Measurements from ENCODE around the gene RAB11FIP2. TPM values are rescaled to one million over a fixed set of nuclear protein-coding genes. Genes with fewer than 3 reads are reported as not detected.

RAB11FIP2 gene
- total and polyA plus RNA-seq, 9 donors: 11.0 to 28.6 (median 18.6) TPM

GRCh38 chr10:118057361-118057760, 10.6 kb upstream of the RAB11FIP2 start:
- WGBS (ENCODE audit: insufficient coverage): 71% methylated on average over 2 of the region's 4 CpGs
- Histone ChIP-seq H3K4me3 (ENCODE audit: low read length) (no peak overlapping the region), H3K4me1 (ENCODE audit: control insufficient read depth, insufficient read depth, low read length) (no peaks in the 10 kb centered on the region)

DNA sequence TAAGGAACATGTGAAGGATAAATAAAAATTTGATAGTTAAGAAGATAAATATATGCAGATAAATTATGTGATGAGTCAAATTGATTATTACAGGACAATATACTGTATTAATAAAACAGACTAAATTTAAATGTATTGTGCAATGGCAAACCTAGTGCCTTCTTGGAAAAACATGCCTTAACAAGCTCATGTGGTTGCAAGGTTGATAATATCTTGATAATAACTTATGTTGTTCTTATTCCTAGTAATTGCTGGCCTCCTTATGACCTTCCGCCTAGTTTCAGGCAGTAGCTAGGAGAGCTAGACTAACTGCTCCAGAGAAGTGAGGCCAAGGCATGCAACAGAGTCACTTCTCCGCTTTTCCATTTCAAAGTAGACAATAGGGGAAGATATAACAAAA, 7.6 kb upstream of the RAB11FIP2 start:
- no peak overlapping the region for H3K4me3 ChIP-seq (ENCODE audit: low read length)
- no peaks in the 10 kb centered on the region for H3K9me3 ChIP-seq (replicated peaks; ENCODE audit: control insufficient read depth, low read depth, low read length)
- no peaks in the 10 kb centered on the region for H3K36me3 ChIP-seq (ENCODE audit: control insufficient read depth, insufficient read depth, low read length)
- no peaks in the 10 kb centered on the region for H3K27me3 ChIP-seq (ENCODE audit: control insufficient read depth, insufficient read depth, low read length)
- no peak overlapping the region for H3K27ac ChIP-seq (ENCODE audit: low read length)
- DNase-seq: no peak
- no peaks in the 10 kb centered on the region for H3K4me1 ChIP-seq (ENCODE audit: control insufficient read depth, insufficient read depth, low read length)
- WGBS (ENCODE audit: insufficient coverage): no CpG with 5 or more reads among the region's 2 CpGs

More at GRCh38 chr10:118057361-118057760, 10.6 kb upstream of the RAB11FIP2 start:
- Histone ChIP-seq H3K27me3 (ENCODE audit: control insufficient read depth, insufficient read depth, low read length) (no peaks in the 10 kb centered on the region), H3K27ac (ENCODE audit: low read length) (no peak overlapping the region), H3K9me3 (replicated peaks; ENCODE audit: control insufficient read depth, low read depth, low read length) (no peaks in the 10 kb centered on the region), H3K36me3 (ENCODE audit: control insufficient read depth, insufficient read depth, low read length) (no peaks in the 10 kb centered on the region)
- DNase-seq: no peak

DNA sequence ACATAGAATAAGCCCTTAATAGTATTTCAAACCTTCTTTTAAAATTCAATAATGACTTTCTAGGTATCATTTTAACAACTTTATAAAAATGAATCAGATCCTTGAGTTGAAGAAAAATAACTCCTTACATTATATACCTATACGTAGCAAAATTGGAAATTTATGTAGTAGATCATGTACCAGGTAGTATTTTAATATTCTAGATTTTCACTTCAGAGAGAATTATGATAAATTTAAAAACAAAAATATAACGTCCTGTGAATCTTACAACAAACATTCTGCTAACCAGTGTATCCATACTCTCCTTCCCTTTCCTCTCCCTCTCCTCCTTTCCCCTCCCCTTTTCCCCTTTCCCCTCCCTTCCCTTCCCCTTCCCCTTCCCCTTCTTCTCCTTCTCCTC, 6.1 kb upstream of the RAB11FIP2 start:
- H3K4me3 ChIP-seq (ENCODE audit: low read length): no peak overlapping the region
- H3K4me1 ChIP-seq (ENCODE audit: control insufficient read depth, insufficient read depth, low read length): no peaks in the 10 kb centered on the region
- H3K9me3 ChIP-seq (replicated peaks; ENCODE audit: control insufficient read depth, low read depth, low read length): no peaks in the 10 kb centered on the region
- WGBS (ENCODE audit: insufficient coverage): 86% methylated on average over 1 of the region's 2 CpGs
- DNase-seq: no peak
- no peaks in the 10 kb centered on the region for H3K27me3 ChIP-seq (ENCODE audit: control insufficient read depth, insufficient read depth, low read length)
- no peaks in the 10 kb centered on the region for H3K36me3 ChIP-seq (ENCODE audit: control insufficient read depth, insufficient read depth, low read length)
- no peak overlapping the region for H3K27ac ChIP-seq (ENCODE audit: low read length)

DNA sequence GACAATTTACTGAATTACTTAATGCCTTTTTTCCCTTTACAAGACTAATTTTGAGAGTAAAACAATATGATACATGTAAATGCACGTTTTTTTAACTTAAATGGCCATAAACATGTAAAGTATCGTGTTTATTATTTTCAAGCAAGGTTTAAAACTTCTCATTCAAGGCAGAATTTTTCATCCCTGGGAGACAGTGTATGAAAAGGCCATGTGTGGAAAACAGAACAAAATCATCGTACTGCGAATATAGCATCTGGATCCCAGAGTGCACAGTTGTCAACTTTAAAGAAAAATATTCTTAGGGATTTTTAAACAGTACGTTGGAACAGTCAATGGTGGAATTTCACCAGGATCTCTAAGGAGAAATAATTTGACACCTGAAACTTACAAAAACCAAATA, 1.1 kb upstream of the RAB11FIP2 start:
- no peaks in the 10 kb centered on the region for H3K9me3 ChIP-seq (replicated peaks; ENCODE audit: control insufficient read depth, low read depth, low read length)
- WGBS (ENCODE audit: insufficient coverage): no CpG with 5 or more reads among the region's 5 CpGs
- peak; percentile 55 for DNase-seq
- peaks cover 11% of the 10 kb centered on the region for H3K4me1 ChIP-seq (ENCODE audit: control insufficient read depth, insufficient read depth, low read length)
- no peak overlapping the region for H3K27ac ChIP-seq (ENCODE audit: low read length)
- no peaks in the 10 kb centered on the region for H3K27me3 ChIP-seq (ENCODE audit: control insufficient read depth, insufficient read depth, low read length)
- no peaks in the 10 kb centered on the region for H3K36me3 ChIP-seq (ENCODE audit: control insufficient read depth, insufficient read depth, low read length)
- H3K4me3 ChIP-seq (ENCODE audit: low read length): no peak overlapping the region

DNA sequence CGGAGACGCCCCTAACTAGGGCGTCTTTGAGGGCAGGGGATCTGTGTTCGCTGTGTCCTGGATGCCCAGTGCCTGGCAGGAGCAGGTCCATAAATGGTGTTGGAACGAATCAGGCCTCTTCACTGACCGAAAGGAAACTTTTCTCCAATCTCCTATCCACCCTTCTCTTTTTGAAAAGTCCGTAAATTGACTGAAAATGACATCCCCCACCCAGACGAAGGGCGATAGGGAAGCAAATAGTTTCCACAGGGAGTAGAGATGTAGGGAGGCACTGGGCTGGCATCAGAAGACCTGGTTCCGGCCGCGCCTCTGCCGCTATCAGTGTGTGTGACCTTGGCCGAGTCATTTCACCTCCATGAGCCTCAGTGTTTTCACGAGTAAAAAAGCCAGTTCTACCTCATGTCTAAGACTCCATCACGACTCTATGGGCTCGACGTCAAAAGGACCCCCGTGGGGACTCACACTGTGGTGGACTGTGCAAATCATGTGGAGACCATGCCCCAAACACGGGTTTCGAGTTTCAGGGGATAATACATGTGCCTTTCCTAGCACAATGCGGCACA, 497 bp upstream of the RAB11FIP2 start:
- H3K36me3 ChIP-seq (ENCODE audit: control insufficient read depth, insufficient read depth, low read length): no peaks in the 10 kb centered on the region
- peak overlapping the region; percentile 84 for H3K4me3 ChIP-seq (ENCODE audit: low read length)
- WGBS (ENCODE audit: insufficient coverage): 43% methylated on average over 12 of the region's 22 CpGs
- H3K4me1 ChIP-seq (ENCODE audit: control insufficient read depth, insufficient read depth, low read length): peaks cover 11% of the 10 kb centered on the region
- no peaks in the 10 kb centered on the region for H3K9me3 ChIP-seq (replicated peaks; ENCODE audit: control insufficient read depth, low read depth, low read length)
- peak; percentile 22 for DNase-seq
- peak overlapping the region; percentile 89 for H3K27ac ChIP-seq (ENCODE audit: low read length)
- no peaks in the 10 kb centered on the region for H3K27me3 ChIP-seq (ENCODE audit: control insufficient read depth, insufficient read depth, low read length)

- Histone ChIP-seq H3K27me3 (ENCODE audit: control insufficient read depth, insufficient read depth, low read length) (no peaks in the 10 kb centered on the region), H3K36me3 (ENCODE audit: control insufficient read depth, insufficient read depth, low read length) (no peaks in the 10 kb centered on the region), H3K27ac (ENCODE audit: low read length) (peak overlapping the region; percentile 79), H3K4me1 (ENCODE audit: control insufficient read depth, insufficient read depth, low read length) (peaks cover 11% of the 10 kb centered on the region), H3K9me3 (replicated peaks; ENCODE audit: control insufficient read depth, low read depth, low read length) (no peaks in the 10 kb centered on the region), H3K4me3 (ENCODE audit: low read length) (peak overlapping the region; percentile 84)
- peak; percentile 64 for DNase-seq
- WGBS (ENCODE audit: insufficient coverage): 0% methylated on average over 13 of the region's 14 CpGs
These were observed 825 bp downstream of the RAB11FIP2 start for GRCh38 chr10:118045837-118046394.

DNA sequence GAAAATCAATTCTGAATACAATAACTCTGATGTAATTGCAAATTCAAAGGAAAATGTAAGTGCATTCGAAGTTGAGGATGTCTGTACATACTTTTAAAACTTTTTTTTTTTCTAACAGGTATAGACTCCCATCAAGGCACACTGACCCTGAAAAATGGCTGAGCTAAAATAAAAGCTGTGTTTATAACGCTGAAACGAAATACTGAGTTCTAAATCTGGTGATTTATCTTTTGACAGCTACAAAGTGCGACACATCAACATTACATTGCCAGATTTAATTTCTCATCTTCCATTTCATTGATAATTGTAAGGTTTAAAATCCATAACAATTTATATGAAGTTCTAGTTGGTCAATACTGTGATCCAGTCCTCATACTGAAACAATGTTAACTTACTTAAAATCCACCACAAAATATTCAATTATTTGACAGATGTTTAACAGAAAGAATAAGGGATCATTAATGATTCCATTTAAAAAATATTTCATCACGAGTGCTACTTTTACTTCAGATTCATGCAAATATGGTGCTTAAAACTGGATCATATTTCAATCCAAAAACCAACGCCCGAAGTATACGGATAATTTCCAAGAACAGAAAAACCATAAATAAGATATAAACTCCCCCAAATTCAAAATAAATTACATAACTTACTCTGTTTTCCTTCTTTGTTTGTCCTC, 1.4 kb downstream of the RAB11FIP2 start:
- Histone ChIP-seq H3K27ac (ENCODE audit: low read length) (peak overlapping the region; percentile 79), H3K27me3 (ENCODE audit: control insufficient read depth, insufficient read depth, low read length) (no peaks in the 10 kb centered on the region), H3K4me3 (ENCODE audit: low read length) (peak overlapping the region; percentile 84), H3K4me1 (ENCODE audit: control insufficient read depth, insufficient read depth, low read length) (peaks cover 11% of the 10 kb centered on the region), H3K9me3 (replicated peaks; ENCODE audit: control insufficient read depth, low read depth, low read length) (no peaks in the 10 kb centered on the region), H3K36me3 (ENCODE audit: control insufficient read depth, insufficient read depth, low read length) (no peaks in the 10 kb centered on the region)
- WGBS (ENCODE audit: insufficient coverage): no CpG with 5 or more reads among the region's 8 CpGs
- peak; percentile 30 for DNase-seq

DNA sequence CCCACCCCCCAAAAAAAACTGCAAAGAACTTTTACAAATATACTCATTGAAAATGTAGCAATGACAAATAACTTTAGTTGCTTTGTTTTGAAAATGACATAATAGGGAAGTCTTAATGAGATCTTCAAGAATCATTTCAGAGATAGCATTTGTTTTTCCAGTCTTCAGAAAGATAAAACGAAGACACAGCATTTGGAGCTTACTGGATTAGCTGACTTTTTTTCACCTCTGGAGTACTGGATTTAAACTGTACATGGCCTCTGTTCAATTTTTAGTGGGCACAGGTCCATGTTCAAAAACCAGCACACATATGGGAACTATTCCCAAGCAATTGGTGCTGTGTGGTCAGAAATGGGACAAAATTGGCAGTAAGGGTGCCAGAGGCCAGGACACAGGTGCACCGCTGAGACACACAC, 3.9 kb downstream of the RAB11FIP2 start:
- Histone ChIP-seq H3K4me3 (ENCODE audit: low read length) (no peak overlapping the region), H3K4me1 (ENCODE audit: control insufficient read depth, insufficient read depth, low read length) (peaks cover 11% of the 10 kb centered on the region), H3K9me3 (replicated peaks; ENCODE audit: control insufficient read depth, low read depth, low read length) (no peaks in the 10 kb centered on the region), H3K27me3 (ENCODE audit: control insufficient read depth, insufficient read depth, low read length) (no peaks in the 10 kb centered on the region), H3K36me3 (ENCODE audit: control insufficient read depth, insufficient read depth, low read length) (peaks cover 2% of the 10 kb centered on the region), H3K27ac (ENCODE audit: low read length) (no peak overlapping the region)
- no CpG with 5 or more reads among the region's 2 CpGs for WGBS (ENCODE audit: insufficient coverage)
- DNase-seq: peak; percentile 43

DNA sequence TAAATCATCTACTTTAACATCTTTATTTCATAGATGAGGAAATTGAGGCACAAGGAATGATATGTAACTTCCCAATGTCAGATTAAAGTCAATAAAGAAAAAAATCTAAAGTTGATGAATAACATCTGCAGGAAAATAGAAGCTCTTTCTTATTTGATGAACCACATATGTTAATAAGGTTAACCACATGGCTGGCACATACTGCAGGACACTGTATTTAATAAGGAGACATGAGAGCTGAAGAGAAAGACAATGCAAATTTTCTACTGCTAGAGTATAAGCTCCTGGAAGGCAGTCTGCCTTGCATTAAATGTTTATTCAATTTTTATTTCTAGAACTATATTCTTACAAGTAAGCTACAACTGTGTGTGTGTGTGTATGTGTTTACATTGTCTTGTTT, 4.4 kb downstream of the RAB11FIP2 start:
- Histone ChIP-seq H3K9me3 (replicated peaks; ENCODE audit: control insufficient read depth, low read depth, low read length) (no peaks in the 10 kb centered on the region), H3K27me3 (ENCODE audit: control insufficient read depth, insufficient read depth, low read length) (no peaks in the 10 kb centered on the region), H3K27ac (ENCODE audit: low read length) (no peak overlapping the region), H3K4me3 (ENCODE audit: low read length) (no peak overlapping the region), H3K4me1 (ENCODE audit: control insufficient read depth, insufficient read depth, low read length) (peaks cover 9% of the 10 kb centered on the region), H3K36me3 (ENCODE audit: control insufficient read depth, insufficient read depth, low read length) (peaks cover 2% of the 10 kb centered on the region)
- no peak for DNase-seq

DNA sequence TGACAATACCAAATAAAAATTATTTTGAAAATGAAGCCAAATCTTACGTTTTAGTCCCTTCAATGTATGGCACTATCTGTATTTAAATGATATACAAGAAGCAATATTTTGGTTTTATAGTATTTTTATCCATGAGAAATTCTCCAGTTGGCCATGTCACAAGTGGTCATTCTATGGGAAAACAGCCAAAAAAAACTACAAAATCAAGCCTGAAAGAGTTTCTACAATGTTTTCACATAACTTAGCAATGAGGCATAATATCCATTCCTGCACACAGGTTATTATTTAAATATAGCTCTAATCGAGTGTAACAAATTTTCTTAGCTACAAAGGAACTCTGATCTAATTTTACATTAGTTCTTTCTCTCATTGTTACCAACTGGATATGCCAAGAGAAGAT, 5.4 kb downstream of the RAB11FIP2 start:
- Histone ChIP-seq H3K9me3 (replicated peaks; ENCODE audit: control insufficient read depth, low read depth, low read length) (no peaks in the 10 kb centered on the region), H3K36me3 (ENCODE audit: control insufficient read depth, insufficient read depth, low read length) (peaks cover 2% of the 10 kb centered on the region), H3K4me1 (ENCODE audit: control insufficient read depth, insufficient read depth, low read length) (peaks cover 6% of the 10 kb centered on the region), H3K4me3 (ENCODE audit: low read length) (no peak overlapping the region), H3K27ac (ENCODE audit: low read length) (no peak overlapping the region), H3K27me3 (ENCODE audit: control insufficient read depth, insufficient read depth, low read length) (no peaks in the 10 kb centered on the region)
- no CpG with 5 or more reads among the region's 2 CpGs for WGBS (ENCODE audit: insufficient coverage)
- no peak for DNase-seq

All from muscle of leg (tissue), 11 donors.